NCI-H226 (cell line): Measurements from ENCODE around the gene SLC35G4.
"Not testable (repeated sequence)": the region's sequence is repeated elsewhere in the genome, so short reads cannot be mapped to it uniquely, and the experiment has no call there.

Experiments used
- DNase-seq: peaks from one replicate; pipeline ENCODE4 v3.0.0-alpha.2; 2015

Gene SLC35G4

DNA sequence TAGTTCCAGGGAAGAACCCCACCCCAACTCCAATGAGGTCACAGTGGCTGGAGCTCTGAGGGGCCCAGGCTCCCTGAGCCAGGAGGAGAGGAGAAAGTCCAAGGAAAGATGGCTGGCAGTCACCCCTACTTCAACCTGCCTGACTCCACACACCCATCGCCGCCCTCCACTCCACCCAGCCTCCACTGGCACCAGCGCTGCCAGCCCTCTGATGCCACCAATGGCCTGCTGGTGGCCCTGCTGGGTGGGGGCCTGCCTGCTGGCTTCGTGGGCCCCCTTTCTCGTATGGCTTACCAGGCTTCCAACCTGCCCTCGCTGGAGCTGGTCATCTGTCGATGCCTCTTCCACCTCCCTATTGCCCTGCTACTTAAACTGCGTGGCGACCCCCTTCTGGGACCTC lies at the start of gene SLC35G4:
TSS of gene SLC35G4 (plus strand) at position 109 of the 400 bp plus-strand sequence. CDS start at position 109, 0 bp downstream.
- DNase-seq = not testable (repeated sequence)

DNA sequence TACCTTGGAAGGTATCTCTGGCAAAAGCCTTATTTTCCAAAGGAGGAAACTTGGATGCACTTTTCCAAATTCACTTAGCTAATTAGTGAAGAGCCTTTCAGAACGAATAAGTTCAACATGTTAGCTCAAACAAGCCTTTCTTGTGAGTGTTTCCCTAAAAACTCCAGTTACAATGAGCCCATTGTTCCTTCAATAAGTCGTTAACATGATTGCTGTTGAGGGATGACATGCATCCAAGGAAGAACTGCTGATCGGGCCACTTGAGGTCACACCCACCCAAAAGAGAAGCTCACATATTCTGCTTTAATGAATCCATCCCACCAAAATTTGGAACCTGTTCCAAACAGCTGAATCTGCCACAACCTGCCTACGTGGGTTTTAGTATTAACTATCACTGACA lies 48.1 kb upstream of the SLC35G4 start:
- DNase-seq = no peak

DNA sequence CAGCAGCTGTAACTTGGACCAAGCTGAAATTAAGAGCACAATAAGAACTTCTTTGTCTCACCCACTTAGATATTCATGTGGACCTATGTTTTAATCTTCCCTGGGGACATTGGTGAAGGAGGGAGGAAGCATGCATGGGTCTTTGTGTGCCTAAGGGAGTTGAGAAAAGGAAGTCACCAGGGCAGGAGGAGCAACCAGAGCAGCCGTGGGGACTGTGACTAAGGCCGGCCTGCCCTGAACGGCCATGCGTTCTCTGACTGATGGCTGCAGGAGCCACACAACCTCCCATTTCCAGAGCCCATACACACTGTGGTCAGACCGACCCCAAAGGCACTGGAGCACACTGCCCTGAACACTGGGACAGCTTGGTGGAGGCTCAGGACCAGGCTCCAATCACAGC lies 43.7 kb upstream of the SLC35G4 start:
- no peak for DNase-seq

DNA sequence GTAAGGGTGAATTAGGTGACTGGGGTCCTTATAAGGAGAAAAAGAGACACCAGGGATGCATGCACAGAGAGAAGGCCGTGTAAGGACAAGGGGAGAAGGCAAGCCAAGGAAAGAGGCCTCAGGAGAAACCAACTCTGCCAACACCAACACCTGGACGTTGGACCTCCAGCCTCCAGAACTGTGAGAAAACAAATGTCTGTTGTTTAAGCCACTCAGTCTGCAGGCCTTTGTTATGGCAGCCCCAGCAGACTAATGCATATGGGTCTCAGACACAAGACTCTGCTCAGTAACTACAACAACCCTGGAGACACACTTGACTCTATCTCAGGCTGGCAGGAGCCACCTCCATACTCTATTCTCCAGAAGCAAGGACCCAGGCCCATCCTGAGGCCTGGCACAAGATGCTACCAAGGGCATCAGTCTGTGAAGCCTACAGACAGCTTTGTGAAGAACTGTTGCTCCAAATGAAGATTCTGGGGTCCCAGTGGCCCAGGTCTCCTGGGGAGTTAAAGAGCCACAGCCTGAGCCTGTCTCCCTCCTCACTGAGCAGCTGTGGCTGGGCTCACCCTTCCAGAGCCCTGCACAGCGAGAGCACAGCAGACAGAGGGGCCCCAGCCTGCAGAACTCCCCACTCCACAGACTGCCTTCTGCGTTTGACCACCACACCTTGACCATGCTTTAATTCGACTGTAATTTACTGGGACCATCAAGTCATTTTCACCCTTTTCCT lies 43.0 kb upstream of the SLC35G4 start:
- DNase-seq = no peak

DNA sequence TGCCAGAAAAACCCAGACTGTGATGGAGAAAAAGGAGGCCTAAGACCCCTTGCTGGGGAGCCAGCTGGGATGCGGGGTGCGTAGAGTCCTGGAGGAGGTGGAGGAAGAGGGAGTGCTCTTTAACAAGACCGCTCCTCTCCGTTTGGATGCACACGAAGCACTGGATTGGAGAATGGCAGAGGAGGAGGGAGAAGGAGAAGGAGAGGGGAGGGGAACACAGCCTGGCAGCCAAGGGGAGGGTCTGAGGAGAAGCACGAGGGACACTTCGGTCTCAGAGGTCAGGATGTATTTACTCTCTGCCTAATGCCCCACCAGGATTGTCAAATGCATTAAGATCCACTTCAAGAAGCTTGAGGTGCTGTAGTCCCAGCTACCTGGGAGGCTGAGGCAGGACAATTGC lies 42.0 kb upstream of the SLC35G4 start:
- DNase-seq = no peak

DNA sequence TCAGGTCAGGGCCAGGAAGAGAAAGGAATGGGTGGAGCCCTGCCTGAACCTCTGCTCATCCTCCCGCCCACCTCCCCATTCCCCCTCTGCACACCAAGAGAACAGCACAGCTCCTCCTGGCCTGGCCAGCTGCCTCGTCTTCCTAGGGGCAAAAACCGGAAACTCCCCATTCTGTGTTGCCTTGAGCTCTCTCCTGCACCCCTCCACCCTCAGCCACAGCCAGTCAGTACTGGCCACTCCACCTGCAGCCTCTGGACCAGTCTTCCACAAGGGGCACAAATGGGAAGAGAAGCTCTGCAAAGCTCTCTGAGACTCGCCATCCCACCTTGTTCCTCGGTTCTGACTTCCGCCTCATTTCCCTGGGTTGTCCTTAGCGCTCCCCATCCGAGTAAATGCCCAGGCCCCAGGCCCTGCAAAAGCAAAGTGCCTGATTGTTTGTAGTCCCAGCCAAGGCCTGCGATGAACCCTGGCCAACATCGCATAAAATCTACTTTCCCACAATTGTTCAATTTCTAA lies 39.3 kb upstream of the SLC35G4 start:
- DNase-seq = no peak

DNA sequence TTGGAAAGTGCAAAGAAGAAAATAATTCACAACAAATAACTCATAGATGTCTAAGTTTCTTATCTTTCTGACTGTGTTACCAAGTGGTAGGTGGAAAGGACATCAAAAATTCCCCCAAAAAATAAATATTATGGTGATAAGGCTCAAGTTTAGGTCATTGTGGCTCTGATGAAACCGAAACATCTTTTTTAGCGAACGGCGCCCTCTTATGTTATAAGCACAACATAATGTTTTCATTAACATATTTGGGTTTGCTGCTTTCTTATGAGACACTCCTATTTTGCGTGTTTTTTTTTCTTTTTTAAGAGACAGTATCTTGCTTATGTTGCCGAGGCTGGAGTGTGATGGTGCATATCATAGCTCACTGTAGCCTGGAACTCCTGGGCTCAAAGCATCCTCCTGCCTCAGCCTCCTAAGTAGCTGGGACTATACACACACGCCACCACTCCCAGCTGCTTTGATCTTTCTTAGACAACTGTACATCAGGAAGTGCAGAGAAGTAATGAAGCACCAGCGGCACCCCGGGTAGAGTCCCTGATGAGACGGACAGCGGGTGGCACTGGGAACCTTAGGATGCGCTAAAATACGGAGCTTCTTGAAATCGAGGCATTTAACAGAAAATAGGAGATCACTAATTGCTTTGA lies 38.5 kb upstream of the SLC35G4 start:
- DNase-seq = no peak

- no peak for DNase-seq
Measured at GRCh38 chr18:11572201-11572600, 37.2 kb upstream of the SLC35G4 start.

GRCh38 chr18:11574545-11574944 lies 34.9 kb upstream of the SLC35G4 start:
- DNase-seq = no peak

GRCh38 chr18:11577271-11578112 lies 31.9 kb upstream of the SLC35G4 start:
- DNase-seq = no peak

- no peak for DNase-seq
Measured at GRCh38 chr18:11578799-11579198, 30.6 kb upstream of the SLC35G4 start.

- no peak for DNase-seq
Measured at GRCh38 chr18:11579916-11580315, 29.5 kb upstream of the SLC35G4 start.

DNA sequence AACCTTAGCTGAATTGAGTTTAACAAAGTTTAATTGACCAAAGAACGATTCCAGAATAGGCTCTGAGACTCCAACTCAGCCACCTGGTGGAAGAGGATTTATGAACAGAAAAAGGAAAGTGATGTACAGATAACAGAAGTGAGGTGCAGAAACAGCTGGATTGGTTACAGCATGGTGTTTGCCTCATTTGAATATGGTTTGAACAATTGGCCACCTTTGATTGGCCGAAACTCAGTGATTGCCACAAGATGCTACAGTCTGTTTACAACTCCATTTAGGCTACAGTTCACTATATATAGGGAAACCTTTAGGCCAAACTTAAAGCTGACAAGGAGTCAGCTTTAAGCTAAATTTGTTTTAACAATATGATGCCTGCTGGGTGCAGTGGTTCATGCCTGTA lies 28.1 kb upstream of the SLC35G4 start:
- no peak for DNase-seq

- no peak for DNase-seq
Measured at GRCh38 chr18:11585596-11585995, 23.8 kb upstream of the SLC35G4 start.

DNA sequence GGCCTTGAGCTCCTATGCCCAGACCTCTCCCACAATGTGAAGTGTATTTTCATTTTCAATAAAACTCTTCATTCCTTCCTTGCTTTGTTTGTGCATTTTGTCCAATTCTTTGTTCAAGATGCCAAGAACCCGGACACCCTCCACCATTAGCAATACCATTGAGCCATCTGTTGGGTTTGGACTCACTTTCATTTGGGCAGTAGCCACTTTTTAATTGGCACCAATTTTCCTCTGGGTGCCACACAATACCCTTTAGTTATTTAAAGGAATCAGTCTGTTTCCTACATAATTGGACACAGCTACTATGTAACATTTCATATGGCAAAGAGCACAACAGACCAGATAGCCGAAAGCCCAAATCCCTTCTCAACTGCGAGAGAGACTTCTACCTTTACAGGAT lies 22.5 kb upstream of the SLC35G4 start:
- no peak for DNase-seq

DNA sequence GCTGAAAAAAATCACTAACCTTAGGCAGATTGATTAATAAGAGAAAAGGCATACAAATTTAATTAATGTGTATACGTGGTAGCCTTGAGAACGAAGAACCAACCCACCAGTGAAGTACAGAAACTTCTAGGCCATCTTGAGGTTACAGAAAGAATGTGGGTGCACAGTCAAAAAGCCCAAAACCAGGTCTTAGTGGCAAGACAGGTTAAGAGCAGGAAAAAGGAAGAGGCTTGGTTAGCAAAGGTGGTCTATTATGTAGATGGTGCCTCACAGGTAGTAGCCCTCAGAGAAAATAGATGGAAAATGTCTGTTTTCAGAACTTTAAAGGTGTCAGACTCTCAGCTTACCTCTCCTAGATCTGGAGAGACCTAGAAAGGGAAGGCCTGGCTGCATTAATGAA lies 22.0 kb upstream of the SLC35G4 start:
- no peak for DNase-seq

- no peak for DNase-seq
Measured at GRCh38 chr18:11587846-11588245, 21.6 kb upstream of the SLC35G4 start.

DNA sequence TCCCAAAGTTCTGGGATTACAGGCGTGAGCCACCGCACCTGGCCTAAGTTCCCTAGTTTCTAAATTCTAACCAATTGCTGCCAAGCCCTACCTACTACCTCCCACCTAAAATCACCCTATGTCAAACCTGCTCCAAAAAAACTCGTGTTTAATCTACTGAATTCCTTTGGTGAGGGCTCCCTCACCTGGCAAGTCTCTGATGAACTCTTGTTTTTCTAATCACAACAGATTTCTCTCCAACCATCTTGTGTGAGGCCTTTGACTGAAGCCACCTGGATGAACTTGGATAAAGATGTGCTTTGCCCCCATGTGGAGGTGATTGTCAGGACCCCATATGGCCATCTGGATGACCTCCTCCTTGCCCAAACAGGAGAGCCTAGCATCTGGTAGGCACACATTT lies 17.4 kb upstream of the SLC35G4 start:
- DNase-seq = no peak

GRCh38 chr18:11600321-11600720 lies 9.1 kb upstream of the SLC35G4 start:
- DNase-seq = no peak

DNA sequence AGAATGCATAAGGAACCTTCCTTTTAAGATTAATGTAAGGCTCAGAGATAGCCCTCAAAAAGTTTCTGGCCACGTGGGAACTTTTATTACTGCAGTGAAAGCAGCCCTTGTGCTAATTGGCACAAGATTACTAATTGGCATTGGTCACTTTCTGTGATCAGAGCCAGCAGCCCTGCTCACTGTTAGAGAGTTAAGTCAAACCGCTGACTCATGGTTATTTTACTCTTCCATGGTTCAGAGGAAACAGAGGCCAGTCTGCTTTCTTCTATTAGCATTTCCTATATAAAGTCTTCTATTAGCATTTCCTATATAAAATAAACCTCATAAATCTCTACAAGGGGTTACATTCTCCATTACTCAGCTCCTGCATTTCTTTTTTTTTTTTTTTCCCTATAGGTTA lies 1.5 kb upstream of the SLC35G4 start:
- DNase-seq = no peak

DNA sequence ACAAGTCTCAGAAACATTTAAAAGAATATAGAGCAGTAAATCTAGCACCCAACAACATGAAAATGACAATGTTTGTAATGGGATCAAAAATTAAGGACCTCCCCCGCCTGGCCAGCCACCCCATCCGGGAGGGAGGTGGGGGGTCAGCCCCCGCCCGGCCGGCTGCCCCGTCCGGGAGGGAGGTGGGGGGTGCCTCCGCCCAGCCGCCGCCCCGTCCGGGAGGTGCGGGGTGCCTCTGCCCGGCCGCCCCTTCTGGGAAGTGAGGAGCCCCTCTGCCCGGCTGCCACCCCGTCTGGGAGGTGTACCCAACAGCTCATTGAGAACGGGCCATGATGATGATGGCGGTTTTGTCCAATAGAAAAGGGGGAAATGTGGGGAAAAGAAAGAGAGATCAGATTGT lies 778 bp upstream of the SLC35G4 start:
- DNase-seq = not testable (repeated sequence)

DNA sequence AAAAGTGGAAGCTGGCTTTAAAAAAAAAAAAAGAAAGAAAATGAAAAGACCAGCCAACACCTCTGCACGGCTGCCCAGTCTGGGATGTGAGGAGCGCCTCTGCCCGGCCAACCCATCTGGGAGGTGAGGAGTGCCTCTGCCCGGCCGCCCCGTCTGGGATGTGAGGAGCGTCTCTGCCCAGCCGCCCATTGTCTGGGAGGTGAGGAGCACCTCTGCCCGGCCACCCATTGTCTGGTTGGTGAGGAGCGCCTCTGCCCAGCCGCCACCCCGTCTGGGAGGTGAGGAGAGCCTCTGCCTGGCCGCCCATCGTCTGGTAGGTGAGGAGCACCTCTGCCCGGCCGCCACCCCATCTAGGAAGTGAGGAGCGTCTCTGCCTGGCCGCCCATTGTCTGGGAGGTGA lies 3.7 kb downstream of the SLC35G4 start:
- DNase-seq = not testable (repeated sequence)

GRCh38 chr18:11613611-11614010 lies 4.2 kb downstream of the SLC35G4 start:
- not testable (repeated sequence) for DNase-seq

DNA sequence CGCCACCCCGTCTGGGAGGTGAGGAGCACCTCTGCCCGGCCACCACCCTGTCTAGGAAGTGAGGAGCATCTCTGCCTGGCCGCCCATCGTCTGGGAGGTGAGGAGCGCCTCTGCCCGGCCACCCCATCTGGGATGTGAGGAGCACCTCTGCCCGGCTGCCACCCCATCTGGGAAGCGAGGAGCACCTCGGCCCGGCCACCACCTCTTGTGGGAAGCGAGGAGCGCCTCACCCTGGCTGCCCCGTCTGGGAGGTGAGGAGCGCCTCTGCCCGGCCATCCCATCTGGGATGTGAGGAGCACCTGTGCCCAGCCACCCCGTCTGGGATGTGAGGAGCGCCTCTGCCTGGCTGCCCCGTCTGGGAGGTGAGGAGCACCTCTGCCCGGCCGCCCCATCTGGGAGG lies 4.6 kb downstream of the SLC35G4 start:
- not testable (repeated sequence) for DNase-seq
